Germinal center (tissue), 1 donor: ENCODE measurements around the gene SMS.

ENCODE experiments used
- DNase-seq: peaks from one replicate; pipeline ENCODE4 v3.0.0; 2012; ENCODE audit warnings: mixed read lengths, low spot score

Gene SMS

DNA sequence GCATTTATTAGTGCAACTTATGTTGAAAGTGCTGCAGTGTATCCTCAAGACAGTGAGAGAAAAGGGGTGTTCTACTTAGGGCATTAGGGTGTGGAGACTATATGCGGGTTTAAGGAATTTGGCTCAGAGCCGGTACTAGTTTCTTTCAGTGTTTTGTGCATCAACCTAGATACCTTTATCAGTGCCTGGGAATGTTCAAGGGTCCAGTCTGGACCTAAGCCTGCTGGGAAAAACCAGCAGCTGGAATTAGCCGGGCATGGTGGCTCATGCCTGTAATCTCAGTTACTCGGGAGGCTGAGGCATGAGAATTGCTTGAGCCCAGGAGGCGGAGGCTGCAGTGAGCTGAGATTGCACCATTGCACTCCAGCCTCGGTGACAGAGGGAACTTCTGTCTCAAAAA, 99.0 kb downstream of the SMS start:
- DNase-seq: no peak

GRCh38 chrX:22040184-22040583, 99.7 kb downstream of the SMS start:
- no peak for DNase-seq

- no peak for DNase-seq
Measured at GRCh38 chrX:22041907-22042530, 101.5 kb downstream of the SMS start.

DNA sequence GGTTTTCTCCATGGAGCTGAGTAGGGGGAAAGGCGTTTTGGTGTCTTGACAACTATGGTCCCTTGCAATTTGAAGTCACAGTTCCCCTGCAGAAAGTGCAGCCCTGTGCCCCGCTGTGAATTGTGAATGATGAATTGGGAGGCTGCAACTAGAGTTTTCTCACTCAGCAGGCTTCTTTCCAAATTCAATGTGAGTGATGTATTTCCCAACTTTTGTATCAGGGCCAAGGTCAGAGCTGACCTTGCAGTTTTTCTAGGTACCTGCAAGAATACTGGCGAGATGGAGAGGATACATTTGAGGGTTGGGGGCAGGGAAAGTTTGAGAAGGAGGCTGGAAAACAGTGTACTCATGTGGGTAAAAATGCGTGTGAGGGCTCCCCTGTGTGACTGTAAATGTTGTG, 103.4 kb downstream of the SMS start:
- no peak for DNase-seq
